NOMO-1 (cell line): ENCODE measurements around the gene KRR1.

Source experiments
- DNase-seq, 2 experiments: peaks; one replicate each; lab custom pipeline; 2025; ENCODE audit not compliant: unreplicated experiment in 2 of 2; lab: John Stamatoyannopoulos, UW

The KRR1 gene

DNA sequence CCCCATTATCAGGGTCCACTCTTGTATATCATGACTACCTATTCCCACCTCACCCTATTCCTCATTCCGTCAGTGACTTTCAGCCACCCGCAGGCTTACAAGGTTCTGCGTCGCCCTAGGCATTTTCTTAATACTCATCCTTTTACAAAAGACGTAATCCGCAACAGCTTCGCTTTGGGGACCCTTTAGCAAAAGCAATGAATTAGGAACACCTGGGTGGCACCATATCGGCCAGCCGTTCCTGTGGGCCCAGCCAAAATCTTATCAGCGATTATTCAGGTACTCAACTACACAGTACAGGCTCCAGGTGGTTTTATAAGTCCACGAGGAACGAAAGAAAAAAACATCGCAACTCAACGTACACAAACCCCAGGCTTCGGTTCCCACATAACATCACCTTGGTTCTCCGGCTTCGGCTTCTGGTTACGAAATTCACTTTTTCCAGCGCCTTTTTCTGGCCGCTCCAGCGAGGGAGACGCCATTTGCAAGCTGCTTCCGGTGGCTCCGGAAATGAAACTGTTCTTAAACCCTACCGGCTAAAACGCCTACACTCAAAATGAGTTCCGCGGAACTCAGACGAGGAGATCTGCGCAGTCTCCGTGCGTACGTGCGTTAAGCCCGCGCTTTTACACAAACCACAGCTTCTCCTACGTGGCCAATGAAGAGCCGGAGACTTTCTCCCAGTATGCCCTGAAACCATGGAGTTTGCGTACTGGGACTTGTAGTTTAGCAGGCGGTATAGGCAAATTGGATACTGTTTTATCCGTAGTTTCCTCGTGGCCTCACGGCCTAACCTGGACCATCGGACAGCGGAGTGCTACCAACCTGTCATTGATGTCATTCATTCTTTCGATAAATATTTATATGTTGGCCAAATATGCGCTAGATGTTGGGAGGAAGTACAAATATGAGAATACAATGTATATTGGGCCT, at the start of gene KRR1:
KRR1 (minus strand) TSS at position 494 of the 933 bp plus-strand sequence; CDS start at position 482, 12 bp downstream.
- DNase-seq: peak; percentile 93 to 99

DNA sequence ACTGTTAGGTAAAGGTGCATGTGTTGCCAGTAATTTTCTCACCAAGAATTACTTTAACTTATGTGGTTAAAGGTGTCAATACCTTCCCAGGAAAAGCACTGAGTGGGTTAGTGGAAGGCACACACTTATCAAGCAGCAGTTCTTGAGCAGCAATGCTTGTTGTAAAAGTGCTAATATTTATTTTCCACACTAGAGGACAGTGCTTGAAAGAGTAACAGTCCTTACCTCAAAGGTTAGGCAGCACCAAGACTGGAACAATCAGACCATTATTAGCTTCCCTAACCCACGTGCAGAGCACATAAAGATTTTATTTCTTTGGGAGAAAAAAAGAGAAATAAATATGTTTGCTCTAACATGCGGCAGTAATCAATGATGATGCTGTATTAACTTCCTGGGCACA, 48.8 kb upstream of the KRR1 start:
- DNase-seq: no peak

DNA sequence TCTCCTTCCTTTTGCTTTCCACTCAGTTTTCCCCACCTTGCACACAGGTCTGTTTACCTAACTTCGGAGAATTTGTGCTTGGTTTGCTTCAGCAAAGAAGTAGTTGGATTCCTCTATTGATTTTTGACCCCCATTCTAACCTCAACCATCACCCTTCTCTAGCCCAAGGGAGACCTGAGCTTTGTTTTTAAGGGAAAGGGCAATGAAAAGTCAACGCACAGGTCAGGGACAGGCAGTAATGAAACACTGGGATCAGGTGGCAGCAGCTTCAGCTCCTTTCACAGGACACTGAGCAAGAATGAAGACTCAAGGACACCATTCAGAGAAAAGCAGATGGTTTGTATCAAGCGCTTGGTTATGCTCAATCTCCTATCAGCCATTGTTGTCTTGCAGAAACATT, 46.9 kb upstream of the KRR1 start:
- DNase-seq: no peak

DNA sequence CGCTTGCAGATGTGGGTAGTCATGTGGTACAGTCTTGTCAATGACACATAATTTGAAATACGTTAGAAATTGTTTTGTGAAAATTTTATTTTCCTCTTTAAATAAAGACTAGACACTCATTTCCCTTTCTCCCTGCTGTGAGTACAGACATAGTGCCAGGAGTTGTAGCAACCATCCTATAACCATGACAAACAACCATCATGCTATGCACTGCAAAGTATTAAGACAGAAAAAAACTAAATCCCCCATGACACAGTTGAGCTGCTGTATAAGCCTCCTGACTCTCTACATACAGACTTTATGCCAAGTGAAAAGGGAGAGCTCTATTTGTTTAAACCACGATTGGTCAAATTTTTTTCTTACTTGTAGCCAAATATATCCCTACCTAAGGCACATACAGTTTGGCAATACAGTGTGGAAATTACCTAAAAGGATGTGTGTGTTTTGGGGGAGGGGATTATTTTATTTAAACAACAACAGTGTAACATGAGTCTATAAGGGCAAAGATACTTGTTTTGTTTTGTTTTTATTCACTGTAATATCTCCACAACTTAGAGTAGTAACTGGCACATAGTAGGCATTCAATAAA, 45.0 kb upstream of the KRR1 start:
- no peak for DNase-seq

DNA sequence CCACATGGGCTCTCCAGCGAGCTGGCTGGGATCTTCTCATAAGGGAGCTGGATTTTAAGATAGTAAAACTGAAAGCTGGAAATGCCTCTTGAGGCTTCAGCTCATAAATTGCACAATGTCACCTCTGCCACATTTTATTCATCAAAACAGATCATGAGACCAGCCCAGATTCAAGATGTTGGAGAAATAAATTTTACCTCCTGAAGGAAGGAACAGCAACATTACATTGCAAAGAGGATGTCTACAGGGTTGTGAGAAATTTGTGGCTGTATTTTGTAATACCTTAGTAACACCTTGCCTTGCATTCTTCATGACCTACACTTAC, 43.1 kb upstream of the KRR1 start:
- DNase-seq: no peak

DNA sequence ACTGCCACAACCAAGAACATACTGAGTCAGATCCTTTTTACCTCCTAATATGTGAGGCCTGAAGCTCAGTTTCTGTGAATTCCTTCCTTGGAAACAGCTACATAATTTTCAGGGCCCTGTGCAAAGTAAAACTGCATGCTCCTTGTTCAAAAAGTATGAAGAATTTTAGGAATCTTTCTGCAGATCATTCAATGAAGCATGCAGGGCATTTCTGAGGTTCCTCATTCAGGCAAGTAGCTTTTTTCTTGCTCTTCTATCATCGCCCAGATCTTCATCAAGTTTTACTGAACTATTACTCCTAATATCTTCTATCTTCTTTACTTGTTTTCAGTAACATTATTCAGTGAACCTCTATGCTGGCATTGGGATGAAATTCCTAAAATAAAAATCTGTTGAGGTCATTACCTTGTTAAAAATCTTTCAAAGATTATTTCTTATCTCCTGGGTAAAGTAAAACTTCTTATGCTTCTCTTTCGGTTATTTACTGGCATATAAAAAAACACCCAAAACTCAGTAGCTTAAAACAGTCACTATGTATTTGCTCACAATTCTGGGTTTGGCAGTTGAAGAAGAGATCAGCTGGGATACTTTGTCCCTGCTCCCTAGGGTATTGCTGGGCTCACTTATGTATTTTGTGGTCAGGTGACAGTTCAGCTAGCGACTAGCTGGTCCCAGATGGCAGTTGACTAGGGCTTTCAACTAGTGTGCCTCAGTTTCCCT, 42.6 kb upstream of the KRR1 start:
- no peak for DNase-seq

DNA sequence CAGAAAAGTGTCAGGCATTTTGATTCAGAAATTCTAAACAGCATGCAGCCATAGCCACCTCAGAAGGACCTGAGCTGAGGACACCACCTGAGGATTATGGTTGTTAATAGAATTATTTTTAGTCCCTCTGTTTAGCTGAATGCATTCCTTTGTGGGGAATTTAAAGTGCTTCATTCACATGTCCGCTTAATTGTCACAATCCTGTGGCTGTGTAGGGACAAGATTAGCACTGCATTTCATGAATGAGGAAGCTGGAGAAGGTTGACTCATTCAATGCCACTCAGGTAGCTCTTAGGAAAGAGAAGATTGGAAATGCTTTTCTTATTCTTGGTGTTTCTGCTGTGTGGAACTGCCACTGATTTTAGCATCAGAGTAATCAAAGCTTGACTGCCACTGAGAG, 42.0 kb upstream of the KRR1 start:
- DNase-seq: peak; percentile 13 to 80

DNA sequence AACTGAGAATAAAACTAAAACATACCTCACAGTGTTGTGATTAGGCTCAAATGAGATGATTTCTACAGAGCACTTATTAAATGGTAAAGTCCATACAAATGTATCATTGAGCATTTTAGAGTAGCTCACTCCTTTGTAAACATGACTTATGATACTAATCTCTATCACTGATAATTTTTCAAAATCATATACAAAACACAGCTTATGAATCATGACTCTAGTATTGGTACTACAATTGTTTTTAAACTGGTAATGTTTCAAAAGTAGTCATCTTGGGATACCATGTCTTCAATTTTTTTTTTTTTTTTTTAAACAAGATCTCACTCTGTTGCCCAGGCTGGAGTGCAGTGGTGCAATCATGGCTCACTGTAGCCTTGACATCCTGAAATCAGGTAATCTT, 40.1 kb upstream of the KRR1 start:
- no peak for DNase-seq

DNA sequence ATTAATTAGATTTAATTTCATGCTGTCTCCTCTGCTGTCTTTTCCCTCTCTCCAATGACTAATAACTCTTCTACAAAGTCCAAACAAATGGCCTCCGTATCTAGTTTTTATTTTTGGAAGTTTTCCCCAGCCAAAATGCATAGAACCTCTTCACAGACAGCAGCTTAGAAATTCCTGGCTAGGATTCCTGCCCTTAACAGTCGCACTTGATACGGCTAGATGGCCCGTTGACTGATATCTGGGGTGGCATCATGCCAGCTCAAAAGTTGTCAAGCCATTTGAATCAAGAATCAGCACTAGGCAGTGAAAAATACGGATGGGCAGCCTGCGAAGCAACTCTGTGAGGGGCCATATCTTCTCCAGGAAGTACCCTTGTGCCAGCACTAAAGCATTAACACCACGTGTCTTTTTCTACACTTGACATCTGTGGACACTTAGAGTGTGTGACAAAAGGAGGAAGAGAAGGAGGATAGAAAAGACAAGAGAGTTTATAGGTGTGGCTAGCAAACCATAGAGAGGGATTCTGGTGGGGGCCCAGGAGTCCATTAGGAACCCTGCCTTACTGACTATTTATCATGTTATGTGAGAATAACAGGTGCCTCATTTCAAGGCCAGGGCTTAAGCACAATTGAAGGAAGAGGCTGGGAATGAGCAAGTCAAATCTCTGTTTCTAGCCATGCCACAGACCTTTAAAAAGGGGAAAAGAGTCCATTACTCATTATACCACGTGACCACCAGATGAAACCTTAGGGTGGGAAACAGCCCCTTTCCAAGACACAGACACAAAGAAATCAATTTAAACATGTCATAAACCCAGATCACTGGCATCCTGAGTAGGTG, 39.2 kb upstream of the KRR1 start:
- DNase-seq: no peak

DNA sequence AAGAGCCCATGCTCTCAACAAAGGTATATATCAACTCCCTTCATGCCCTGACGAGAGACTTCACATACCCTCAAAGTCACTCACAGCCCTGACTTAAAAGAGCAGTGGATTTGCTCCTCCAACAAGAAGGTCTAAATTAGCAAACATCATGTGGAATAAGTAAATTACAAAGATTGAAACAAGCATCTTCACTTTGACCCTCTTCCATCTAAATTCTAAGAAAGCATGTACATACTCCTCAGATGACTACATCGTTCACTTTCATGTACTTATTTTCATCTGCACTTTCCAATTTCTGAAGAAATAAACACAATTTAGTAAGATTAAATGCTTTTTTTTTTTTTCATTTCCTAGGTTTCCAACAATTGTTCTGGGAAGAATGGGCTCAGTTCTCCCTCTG, 38.6 kb upstream of the KRR1 start:
- no peak for DNase-seq

DNA sequence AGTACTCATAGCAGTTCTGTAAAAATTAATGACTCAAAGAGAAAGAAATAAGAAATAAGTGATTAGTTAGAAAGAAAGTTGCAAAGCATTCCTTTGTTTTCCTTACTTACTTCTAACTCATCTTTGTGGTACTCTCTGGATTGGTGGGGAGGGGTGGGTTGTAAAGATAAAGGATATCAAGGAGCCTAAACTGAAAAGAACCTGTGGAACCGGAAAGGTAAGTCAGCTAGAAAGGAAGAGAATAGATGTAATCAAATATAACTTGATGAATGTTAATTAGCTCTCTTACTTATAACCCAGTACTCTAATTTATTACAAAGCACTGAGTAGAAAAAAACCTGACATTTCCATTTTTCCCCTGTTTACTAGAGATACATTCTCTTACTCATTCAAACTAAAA, 37.5 kb upstream of the KRR1 start:
- DNase-seq: no peak

DNA sequence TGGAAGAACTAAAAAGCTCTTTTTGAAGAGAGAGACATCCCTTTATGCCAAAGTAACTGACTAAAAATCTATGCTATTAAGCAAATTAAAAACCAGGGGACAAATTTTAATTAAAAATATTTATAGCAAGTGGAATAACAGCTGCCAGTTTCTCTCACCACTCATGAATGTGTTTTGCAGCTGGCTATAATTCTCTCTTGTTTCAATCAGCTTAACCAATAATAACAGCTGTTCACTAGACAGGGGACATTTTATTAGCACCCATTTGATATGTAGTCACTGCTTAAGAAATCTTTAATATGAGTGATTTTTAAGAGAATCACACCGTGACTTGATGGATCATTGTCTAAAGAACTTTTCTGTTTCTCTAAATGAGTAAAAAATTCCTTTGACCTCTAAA, 34.2 kb upstream of the KRR1 start:
- DNase-seq: no peak

DNA sequence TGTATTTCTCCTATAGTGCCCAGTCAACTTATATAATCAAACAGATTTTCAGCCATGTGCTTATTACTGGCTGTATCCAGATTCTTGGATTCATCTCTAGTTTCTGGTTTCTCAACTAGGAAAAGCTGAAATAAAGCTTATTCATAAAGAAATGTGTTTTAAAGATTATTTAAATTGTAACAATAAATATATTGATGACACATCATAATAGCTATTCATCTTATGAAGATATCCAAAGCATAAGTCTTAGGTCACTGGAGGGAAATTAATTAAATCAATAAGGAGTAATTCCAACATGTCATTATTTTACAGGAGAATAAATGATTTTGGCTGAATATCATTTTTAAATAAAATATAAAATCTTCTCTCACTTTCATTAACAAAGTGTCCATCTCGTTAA, 32.1 kb upstream of the KRR1 start:
- no peak for DNase-seq

DNA sequence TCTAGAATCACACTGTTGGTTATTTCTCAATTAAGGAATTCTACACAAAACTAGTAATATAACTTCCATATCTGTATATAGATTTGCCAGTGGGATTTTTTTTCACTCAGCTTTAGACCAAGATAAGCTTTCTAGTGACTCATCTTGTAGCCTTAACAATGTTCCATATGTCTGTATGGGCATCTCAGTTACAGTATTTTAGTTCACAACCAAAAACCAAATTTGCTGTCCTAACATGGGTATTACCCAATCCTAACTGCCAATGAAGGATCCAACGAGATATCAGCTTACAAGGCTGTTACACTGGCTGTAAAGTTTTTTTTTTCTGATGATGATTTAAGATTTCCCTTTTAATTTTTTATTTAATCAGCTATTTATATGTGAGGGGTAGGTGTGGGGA, 31.5 kb upstream of the KRR1 start:
- DNase-seq: no peak

DNA sequence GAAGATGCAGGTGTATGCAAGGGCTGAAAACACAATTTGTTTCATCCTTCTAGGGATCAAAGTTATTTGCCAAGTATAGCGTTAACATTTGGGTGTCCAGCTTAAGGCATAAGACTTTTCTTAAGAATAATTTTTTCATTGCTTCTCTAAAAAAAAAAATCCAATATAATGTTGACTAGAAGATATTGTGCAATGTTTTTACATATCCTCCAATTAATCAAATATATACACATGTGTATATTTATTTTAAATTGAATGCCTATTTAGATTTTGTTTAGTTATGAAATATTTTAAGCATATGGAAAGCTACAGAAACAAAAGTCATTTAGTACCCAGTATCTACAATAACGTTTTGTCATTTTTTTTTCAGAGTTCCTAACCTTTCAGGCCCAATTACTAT, 28.5 kb upstream of the KRR1 start:
- DNase-seq: no peak

DNA sequence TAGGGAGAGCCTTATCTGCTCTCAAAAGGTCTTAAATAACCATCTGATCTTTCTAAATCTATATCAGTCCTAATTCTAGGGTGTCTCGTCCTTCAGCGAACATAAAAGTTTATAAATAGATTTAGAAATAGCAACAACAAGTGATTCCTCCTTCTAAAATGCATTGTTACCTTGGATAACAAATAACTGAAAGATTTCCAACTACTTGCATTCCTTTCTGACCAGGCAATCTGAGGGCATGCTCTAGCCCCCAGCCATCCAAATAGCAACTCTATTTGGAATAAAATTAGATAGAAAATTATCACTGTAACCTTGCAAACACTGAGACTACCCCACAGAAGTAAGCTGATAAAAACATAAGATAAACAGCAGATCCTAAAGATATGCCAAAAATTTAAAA, 21.8 kb upstream of the KRR1 start:
- DNase-seq: no peak

DNA sequence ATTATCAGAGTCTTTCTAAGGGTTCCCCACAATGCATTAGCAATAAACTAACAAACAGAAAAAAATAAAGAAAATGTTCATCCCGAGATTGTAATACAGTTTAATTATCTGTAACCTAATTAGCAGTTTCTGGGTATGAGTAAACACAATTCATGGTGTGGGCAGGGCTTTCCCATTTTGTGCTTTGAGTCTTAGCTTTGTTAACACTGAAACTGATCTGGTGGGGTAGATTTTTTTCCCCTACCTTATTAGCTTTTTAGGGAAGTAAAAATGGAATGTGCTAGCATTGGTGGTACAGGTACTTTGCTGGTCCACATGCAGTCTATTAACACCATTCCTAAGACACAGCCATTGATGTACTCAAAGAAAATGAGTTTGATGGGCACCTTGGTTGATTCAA, 18.4 kb upstream of the KRR1 start:
- no peak for DNase-seq

DNA sequence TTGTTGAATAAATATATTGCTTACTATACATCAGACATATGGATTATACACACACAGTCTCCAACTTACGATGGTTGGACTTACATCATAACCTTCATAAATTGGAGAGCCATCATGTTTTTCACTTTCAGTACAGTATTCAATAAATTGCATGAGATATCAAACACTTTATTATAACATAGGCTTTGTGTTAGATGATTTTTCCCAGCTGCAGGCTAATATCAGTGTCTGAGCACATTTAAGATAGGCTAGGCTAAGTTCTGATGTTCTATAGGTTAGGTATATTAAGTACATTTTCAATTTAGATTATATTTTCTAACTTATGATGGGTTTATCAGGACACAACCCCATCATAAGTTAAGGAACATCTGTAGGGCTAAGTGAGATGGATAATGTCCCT, 17.9 kb upstream of the KRR1 start:
- DNase-seq: no peak

DNA sequence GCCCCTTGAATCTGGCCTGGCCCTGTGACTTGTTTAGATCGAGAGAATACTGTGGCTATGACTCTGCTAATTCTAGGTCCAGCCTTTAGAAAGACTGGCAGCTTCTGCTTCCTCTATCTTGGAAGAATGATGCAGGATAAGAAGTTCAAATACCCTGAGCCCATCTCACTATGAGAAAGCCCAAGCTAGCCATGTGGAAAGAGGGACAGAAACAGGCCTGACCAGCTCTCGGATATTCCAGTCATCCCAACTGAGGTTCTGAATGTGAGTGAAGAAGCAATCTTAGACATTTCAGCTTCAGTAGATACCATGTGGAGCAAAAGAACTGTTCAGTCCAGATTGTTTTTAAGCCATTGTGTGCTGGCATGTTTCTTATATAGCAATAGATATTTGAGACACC, 17.3 kb upstream of the KRR1 start:
- DNase-seq: no peak

DNA sequence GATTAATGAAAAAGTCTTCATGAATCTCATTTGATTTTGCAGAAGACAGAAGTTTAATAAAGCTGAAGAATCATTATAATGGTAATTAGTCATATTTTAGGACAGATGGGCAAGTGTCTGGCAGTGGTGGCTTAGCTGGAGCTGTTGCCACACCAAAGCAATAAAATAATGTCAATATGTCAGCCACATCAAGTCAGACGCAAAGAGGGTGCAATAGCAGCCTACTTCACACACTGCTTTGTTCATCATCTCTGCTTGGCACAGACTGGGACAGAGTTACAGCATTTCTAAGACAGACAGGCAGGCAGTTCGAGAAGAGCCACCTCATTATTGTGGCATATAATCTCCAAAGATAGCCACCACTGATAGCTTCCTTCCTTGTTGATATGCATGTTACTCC, 16.9 kb upstream of the KRR1 start:
- peak in 1 of 2 experiments; percentile 9 for DNase-seq
